Activated T-cell treated with anti-CD3 and anti-CD28 coated beads for 4 hours (primary cell): Measurements from ENCODE around the gene REXO5.
"Not testable (repeated sequence)": the region's sequence is repeated elsewhere in the genome, so short reads cannot be mapped to it uniquely, and the experiment has no call there.

Source experiments
- DNase-seq: peaks from one replicate; pipeline ENCODE4 v3.0.0-alpha.2; 2020

Gene REXO5, protein sequence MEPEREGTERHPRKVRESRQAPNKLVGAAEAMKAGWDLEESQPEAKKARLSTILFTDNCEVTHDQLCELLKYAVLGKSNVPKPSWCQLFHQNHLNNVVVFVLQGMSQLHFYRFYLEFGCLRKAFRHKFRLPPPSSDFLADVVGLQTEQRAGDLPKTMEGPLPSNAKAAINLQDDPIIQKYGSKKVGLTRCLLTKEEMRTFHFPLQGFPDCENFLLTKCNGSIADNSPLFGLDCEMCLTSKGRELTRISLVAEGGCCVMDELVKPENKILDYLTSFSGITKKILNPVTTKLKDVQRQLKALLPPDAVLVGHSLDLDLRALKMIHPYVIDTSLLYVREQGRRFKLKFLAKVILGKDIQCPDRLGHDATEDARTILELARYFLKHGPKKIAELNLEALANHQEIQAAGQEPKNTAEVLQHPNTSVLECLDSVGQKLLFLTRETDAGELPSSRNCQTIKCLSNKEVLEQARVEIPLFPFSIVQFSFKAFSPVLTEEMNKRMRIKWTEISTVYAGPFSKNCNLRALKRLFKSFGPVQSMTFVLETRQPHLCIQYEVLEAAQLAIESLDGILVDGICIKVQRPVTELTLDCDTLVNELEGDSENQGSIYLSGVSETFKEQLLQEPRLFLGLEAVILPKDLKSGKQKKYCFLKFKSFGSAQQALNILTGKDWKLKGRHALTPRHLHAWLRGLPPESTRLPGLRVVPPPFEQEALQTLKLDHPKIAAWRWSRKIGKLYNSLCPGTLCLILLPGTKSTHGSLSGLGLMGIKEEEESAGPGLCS

DNA sequence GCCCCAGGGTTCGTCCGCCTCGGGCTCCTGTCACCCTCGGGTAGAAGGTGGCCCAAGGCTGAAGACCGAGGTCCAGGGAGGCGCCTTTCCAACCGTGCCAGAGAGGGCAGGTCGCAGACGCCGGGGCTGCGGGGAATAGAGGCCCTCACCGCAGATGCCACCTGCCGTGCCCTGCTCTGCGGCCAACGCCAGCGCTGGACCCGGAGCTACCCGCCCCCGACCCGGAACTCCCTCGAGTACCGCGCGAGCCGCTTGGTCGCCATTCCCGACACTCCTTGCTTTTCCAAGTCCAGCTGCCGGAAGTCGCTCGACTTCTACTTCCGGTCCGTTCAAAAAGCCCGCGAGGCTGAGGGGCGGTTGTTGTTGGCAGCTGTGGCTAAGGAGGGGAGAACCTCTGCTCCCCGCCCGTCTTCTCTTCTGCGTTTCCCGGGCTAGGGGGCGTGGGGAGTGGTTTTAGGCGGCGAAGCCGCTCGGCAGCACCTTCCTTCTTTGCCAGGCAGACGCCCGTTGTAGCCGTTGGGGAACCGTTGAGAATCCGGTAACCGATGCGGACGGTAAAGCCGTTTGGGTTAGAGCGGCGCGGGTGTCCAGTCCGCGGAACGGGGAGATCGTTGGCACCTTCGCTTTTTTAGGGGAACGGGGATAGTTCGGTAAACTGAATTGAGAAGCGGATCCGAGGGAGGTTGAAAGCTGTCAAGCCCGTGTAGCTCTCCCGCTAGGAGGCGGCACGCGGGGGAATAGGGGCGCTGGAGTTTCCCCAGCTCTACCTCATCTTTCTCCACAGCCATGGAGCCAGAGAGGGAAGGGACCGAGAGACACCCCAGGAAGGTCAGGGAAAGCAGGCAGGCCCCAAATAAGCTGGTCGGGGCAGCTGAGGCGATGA, at the start of gene REXO5, which contains the start of gene ERI2:
TSS of gene REXO5 (plus strand) at position 360 of the 883 bp plus-strand sequence. CDS start at position 787, 427 bp downstream.
TSS of gene ERI2 (minus strand) at position 305 of the 883 bp plus-strand sequence. CDS start at position 263, 42 bp downstream.
- peak; percentile 56 for DNase-seq

- DNase-seq, result no peak
Observed at GRCh38 chr16:20760346-20760745, 46.0 kb upstream of the REXO5 start.

DNA sequence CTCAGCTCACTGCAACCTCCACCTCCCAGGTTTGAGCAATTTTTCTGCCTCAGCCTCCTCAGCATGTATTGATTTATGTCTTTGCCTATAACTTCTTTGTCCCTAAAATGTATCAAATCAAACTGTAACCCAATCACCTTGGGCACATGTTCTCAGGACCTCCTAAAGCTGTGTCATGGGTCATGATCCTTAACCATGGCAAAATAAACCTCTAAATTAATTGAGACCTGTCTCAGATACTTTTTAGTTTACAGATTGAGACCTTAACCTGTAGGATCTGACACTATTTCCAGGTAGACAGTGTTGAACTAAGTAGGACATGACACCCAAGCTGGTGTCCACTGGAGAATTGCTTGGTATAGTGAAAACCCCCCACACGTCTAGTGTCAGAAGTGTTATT, 45.2 kb upstream of the REXO5 start:
- no peak for DNase-seq

GRCh38 chr16:20762404-20763123, 43.8 kb upstream of the REXO5 start:
- no peak for DNase-seq

DNA sequence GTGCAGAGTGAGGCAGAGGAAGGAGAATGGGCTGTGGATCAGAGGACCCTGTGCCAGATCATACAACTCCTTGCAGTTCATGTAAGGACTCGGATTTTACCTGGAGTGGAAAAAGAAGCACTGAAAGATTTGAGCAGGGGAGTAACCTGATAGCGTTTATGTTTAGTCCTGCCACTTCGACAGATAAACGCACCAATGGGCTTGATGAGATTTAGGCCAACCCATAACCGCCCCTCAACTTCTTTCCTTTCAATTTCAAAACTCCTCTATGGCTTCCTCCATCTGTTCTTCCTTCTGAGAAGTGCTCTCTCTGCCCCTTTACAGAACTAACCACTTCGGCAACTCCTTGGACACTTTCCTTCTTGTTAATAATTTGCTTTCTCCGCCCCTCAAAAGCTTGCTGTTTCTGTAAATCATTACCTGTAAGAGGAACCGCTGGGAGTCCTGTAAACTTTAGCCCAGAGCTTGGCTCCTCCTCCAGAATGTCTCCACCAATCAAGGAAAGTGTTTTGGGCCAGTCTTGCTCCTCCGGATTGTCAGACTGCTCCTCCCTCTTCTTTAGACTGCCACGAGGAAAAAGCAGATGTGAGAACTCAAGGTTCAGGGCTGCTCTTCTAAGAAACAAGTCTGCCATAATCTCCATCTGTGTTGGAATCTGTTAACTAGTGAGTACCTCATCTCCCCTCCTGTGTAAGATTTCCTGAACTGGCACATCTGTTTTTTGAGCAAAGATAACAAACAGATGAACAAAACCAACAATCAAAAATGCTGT, 42.7 kb upstream of the REXO5 start, which contains the start of gene ACSM3:
TSS of gene ACSM3 (plus strand) at position 554 of the 772 bp plus-strand sequence. CDS start 6,021 bp downstream, outside the sequence.
- DNase-seq, result peak; percentile 56

GRCh38 chr16:20764448-20764847, 41.9 kb upstream of the REXO5 start:
- DNase-seq, result not testable (repeated sequence)

GRCh38 chr16:20765732-20766131, 40.6 kb upstream of the REXO5 start:
- no peak for DNase-seq

GRCh38 chr16:20766294-20766693, 40.0 kb upstream of the REXO5 start:
- no peak for DNase-seq

DNA sequence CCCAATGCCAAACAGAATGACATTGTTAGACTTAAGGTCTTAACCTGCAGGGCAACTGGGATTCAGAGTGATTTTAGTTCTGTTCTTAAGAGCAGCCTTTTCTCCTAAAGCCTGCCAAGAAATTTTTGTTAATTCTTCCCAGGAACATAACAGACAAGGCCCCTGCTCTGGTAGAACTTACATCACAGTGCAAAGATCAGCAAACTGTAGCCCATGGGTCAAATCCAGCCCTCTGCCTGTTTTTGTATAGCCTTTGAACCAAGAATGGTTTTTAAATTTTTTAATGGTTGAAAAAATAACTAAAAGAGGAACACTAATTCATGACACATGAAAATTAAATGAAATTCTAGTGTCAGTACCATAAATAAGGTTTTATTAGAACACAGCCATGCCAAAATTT, 38.8 kb upstream of the REXO5 start:
- DNase-seq, result no peak

GRCh38 chr16:20768121-20768520, 38.2 kb upstream of the REXO5 start:
- DNase-seq, result no peak

- no peak for DNase-seq
Observed at GRCh38 chr16:20768818-20769217, 37.5 kb upstream of the REXO5 start.

- DNase-seq, result no peak
Observed at GRCh38 chr16:20773679-20774078, 32.6 kb upstream of the REXO5 start.

DNA sequence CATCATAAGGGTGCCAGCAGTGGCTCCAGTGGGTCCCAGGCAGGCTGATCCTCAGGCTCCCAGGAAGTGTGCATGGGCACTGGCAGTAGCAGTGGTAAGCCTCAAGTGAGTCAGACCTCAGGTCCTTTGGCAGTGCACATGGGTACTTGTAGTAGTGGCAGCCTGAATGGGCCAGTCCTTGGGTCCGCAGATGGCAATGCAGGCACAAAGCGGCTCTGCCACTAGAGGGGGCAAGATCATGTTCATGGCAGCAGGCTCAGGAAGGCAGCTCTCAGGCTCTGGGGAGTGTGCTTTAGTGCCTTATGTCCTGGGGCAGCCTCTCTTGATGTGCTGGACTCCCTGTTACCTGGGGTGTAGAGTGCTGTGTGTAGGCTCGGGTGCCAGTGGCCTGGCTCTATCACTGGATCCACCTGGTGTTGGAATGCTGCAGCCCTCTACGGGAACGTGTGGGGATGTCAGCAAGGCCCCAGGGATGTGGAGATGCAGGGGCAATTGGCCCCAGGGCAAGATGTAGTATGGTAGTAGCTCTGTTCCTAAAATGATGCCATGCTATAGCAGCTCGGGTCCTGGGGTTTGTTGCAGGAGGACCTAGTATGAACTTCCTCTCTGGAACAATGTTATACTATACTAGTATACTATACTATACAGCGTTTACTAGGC, 31.5 kb upstream of the REXO5 start:
- peak; percentile 25 for DNase-seq

DNA sequence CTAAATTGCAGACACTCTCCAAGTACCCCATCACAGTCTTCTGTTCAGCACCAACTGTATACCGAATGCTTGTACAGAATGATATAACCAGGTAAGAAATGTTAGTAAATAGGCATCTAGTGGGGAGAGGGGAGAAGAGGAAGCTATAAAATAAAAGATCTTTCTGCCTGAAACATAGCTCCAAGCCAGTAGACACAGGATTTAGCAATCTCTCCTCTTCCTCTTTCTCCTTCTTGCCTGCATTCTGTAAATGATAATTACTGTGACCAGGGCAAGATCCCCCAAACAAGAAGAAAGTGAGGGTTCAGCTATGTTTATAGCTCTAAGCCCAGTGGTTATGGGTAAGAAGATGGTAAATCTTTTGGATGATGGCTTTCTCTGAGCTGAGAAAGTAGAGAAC, 24.6 kb upstream of the REXO5 start:
- no peak for DNase-seq

GRCh38 chr16:20782470-20782869, 23.9 kb upstream of the REXO5 start:
- DNase-seq, result no peak

- DNase-seq, result no peak
Observed at GRCh38 chr16:20784204-20784603, 22.1 kb upstream of the REXO5 start.

DNA sequence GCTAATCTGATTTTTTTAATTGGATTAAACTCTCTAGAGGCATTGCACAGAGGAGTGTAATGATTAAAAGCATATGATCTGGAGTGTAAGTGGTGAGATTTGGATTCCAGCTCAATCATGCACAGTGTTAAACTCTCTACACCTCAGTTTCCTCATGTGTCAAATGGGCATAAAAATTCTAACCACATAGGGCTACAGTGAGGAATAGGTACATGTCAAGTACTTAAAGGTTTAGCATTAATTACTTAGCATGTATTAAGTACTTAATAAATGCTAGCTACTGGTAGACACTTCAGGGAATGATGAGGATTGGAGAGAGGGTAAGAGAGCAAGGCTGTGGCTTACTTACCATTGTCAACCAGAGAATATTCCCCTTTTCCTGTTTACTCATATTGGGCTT, 17.2 kb upstream of the REXO5 start:
- no peak for DNase-seq

DNA sequence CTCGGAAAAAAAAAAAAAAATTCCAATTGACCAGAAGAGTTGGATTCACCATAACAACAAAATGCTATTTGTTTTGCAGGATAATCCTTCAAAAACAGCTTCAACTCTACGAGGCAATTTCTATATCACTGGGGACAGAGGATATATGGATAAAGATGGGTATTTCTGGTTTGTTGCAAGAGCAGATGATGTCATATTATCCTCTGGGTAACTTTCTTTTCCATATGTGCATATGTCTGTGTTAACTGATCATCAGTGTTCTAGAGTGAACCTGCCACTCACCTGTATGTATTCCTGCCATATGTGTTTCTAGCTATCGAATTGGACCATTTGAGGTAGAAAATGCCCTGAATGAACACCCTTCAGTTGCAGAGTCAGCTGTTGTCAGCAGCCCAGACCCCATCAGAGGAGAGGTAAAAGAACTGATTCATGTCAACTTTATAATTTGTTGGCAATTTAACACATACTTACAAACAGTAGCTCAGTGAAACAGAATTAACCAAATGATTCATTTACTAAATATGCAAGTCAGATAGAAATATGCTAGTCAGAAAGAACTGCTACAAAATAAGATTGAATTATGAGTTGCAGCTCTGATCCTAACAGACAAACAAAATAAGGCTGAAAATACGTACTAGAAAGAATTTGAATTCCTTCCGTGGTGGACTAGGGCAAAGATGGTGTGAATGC, 14.3 kb upstream of the REXO5 start:
- DNase-seq, result no peak

DNA sequence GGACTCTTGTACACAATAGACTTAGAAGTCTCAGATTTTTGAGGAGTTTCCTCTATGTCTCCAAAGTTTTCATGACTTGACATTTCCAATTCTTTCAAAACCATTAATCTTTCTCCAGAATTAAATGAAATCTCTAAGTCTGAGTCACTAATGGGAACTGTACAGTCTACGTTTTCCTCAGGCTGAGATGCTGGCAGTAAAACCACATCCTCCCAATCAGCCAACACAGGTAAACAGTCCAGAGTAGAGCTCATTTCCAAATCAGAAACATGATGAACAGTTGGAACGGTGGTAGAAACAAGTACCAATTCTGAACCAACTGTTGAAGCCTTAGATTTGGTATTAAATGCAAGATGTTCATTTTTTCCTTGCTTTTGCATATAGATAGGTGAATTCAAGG, 8.0 kb upstream of the REXO5 start:
- no peak for DNase-seq

DNA sequence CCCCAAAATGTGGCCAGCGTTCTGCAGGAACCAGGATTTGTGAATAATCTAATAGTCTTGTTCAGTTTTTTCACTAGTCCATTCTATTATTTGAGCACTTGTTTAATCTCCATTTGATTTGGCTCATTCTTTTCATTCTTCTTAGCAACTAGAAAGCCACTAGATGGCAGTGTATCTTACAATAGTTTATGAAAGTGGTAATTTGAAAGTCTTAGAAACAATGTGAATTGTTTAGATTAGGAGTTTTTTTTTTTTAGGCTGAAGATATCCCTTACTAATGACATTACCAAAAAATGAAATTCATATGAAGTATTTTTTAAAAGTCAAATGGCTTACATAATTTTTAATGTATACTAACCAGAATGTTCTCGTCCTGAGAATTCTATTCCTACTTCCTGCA, 6.7 kb upstream of the REXO5 start:
- no peak for DNase-seq
